HG02973 (cell line): ENCODE results near the gene CCNE1.
A peak's percentile ranks its signal among the peaks of the same experiment; 100 is the strongest.
"Not testable (repeated sequence)": the region's sequence is repeated elsewhere in the genome, so short reads cannot be mapped to it uniquely, and the experiment has no call there.

ENCODE experiments used
- ATAC-seq: cut with Tn5 transposase; IDR thresholded peaks from one replicate; pipeline ENCODE4 v1.9.1; 2021; ENCODE audit warnings: moderate library complexity; ENCODE audit not compliant: unreplicated experiment

The CCNE1 gene

DNA sequence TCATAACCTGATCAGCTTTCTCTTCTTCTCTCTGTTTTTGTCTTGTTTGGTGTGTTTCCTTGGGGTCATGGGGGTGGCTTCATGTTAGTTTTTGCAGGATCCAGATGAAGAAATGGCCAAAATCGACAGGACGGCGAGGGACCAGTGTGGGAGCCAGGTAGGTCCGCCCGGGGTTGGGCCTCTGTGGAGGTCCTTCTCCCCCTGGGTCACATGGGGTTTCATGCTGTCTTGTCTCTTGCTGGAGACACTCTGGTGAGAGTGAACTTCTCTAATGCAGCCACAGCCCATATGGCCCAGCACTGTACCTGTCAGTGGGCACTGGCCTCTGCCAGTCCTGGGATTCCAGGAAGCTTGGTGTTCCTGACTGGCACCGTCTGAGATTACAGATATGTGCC is 1.1 kb downstream of the CCNE1 start:
- no peak for ATAC-seq

GRCh38 chr19:29813642-29814041 is 1.9 kb downstream of the CCNE1 start:
- ATAC-seq = no peak

GRCh38 chr19:29815231-29815630 is 3.4 kb downstream of the CCNE1 start:
- ATAC-seq = no peak

DNA sequence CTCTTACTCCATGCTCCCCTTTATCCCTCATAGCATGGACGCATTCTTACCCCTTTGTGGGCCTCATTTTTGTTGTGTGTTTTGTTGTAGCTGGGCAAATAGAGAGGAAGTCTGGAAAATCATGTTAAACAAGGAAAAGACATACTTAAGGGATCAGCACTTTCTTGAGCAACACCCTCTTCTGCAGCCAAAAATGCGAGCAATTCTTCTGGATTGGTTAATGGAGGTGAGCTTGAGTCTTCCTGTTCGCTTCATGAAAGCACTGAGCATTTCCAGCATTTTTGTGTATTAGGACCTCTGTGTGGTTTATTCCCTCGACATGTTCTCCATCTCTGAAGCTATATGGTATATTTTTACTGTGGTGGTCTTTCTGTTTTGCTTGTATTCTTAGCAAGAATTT is 5.5 kb downstream of the CCNE1 start:
- ATAC-seq = no peak

GRCh38 chr19:29819300-29819699 is 7.5 kb downstream of the CCNE1 start:
- ATAC-seq = no peak

DNA sequence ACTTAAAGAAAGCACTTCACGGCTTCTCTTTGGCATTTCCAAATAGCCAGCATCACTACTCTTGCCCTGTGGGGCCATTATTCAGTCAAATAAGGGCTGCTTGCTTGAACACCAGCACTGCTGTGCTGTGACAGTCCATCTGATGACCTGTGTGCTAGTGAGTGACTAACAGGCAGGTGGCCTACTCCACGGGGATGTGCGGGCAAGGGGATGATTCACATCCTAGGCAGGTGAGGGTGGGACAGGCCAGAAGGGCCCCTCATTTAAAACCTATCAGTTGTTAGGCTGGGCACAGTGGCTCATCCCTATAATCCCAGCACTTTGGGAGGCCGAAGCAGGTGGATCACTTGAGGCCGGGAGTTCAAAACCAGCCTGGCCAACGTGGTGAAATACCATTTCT is 8.2 kb downstream of the CCNE1 start:
- ATAC-seq = no peak

DNA sequence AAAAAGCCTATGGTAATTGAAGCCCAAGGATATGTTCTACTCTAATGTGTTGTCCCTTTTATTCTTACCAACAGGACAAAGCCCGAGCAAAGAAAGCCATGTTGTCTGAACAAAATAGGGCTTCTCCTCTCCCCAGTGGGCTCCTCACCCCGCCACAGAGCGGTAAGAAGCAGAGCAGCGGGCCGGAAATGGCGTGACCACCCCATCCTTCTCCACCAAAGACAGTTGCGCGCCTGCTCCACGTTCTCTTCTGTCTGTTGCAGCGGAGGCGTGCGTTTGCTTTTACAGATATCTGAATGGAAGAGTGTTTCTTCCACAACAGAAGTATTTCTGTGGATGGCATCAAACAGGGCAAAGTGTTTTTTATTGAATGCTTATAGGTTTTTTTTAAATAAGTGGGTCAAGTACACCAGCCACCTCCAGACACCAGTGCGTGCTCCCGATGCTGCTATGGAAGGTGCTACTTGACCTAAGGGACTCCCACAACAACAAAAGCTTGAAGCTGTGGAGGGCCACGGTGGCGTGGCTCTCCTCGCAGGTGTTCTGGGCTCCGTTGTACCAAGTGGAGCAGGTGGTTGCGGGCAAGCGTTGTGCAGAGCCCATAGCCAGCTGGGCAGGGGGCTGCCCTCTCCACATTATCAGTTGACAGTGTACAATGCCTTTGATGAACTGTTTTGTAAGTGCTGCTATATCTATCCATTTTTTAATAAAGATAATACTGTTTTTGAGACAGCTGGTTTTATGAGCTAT is 12.0 kb downstream of the CCNE1 start:
- ATAC-seq = no peak

- ATAC-seq = not testable (repeated sequence)
These were observed 13.5 kb downstream of the CCNE1 start for GRCh38 chr19:29825263-29825662.

- ATAC-seq = peak; percentile 43
These were observed 19.3 kb downstream of the CCNE1 start for GRCh38 chr19:29831041-29831548.

GRCh38 chr19:29831686-29832085 is 19.9 kb downstream of the CCNE1 start:
- ATAC-seq = no peak

DNA sequence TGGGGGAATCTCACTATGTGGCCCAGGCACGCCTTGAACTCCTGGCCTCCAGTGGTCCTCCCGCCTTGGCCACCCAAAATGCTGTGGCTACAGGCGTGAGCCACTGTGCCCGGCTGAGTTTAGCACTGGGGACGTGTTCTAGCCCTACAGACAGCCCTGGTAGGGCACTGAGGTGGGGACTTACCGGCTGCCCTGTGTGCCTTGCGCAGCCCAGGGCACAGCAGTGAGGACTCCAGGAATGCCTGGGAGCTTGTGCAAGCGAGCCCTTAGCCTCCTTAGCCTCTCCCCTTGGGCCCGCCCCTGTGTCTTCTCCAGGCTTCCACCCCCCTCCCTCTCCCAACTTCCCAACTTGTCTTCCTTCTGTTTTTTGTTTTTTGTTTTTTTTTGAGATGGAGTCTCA is 21.0 kb downstream of the CCNE1 start:
- ATAC-seq = no peak

DNA sequence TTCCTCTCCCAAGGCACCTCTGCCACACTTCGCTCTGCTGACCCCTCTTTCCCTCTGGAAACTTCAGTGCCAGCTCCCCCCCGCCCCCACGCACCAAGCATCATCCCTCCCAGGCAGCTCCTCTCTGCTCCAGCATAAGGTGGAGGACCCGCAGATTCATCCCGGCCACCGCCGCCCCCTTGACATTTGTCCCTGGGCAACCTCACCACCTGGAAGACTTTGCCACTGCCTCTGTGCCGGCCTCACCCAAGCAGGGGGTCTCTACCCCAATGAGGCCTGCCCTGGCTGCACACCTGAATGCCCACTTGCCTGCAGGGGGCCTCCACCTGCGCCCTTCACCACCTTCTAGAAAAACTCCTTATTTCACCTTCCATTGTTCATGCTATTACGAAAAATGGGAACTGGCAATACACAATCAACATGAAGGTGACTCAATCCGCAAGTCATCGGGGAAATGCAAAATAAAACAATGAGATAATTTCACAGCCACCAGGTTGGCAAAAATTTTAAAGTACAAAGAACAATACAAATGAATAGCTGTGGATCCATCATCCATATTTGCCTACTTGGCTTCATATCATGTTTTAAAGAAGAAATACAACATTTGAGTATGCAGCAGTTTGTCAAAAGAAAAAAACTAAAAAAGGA is 21.9 kb downstream of the CCNE1 start:
- no peak for ATAC-seq

DNA sequence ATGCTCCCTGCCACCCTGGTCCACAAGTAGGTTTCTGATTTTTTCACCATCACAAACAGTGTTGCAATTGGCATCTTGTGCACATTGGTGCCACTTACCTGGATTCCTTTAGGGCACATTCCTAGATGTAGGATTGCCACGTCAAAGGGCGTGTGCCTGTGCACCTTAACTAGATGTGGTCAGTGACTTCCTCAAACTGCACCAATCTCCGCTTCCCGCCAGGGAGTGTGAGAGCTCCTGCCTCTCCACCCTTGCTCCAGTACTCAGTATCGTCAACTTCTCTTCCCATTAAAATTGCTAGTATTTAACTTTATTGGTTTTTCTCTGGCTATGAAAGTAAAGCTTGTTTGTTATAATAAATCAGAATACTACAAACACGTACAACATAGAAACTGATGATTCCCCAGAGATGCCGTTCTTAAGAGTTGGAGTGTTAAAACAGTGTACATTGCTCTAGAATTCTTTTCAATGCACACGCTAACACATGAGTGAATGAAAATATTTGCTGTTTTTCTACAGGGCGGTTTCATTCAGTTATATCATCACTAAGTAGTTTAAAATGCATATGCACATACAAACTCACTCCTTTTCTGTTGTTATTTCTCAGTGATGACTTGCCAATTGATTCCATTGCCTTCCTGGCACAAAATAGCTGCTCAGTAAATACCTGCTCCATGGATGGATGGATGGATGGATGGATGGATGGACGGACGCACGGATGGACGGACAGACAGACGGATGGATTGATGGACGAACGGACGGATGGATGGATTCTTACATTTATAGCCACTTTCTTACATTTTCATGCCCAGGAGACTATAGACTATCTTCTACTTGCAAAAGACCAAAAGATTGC is 23.4 kb downstream of the CCNE1 start:
- ATAC-seq = no peak

GRCh38 chr19:29836409-29836825 is 24.6 kb downstream of the CCNE1 start:
- ATAC-seq = peak; percentile 60

DNA sequence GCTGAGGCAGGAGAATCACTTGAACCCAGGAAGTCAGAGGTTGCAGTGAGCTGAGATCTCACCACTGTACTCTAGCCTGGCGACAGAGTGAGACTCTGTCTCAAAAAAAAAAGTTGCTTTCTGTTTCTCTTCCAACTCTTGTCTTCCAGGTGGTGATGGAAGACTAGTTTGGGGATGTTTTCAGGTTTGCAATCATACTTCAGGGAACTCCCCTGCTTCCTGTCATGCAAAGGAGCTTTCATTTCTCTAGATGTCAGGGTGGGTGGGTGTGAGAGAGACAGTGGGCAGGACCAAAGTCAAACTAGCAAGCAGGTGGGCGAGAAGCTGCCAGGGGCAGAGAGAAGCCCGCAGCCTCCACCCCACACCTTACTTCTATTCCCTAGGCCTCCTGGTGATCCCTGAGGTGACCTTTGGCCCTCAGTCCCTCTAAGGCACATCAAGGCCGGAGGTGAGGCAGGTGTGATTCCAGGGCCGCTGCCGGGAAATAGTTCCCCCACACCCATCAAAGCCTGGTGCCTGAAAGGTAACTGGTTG is 25.7 kb downstream of the CCNE1 start:
- peak; percentile 84 for ATAC-seq

- ATAC-seq = no peak
These were observed 26.2 kb downstream of the CCNE1 start for GRCh38 chr19:29837996-29838395.

GRCh38 chr19:29840066-29840950 is 28.5 kb downstream of the CCNE1 start:
- no peak for ATAC-seq

GRCh38 chr19:29841209-29841558 is 29.4 kb downstream of the CCNE1 start:
- ATAC-seq = no peak

GRCh38 chr19:29841559-29842367 is 30.0 kb downstream of the CCNE1 start:
- ATAC-seq = no peak
